Measurements from ENCODE around the gene DNAJC2.

- TF ChIP-seq, protein P1, sequence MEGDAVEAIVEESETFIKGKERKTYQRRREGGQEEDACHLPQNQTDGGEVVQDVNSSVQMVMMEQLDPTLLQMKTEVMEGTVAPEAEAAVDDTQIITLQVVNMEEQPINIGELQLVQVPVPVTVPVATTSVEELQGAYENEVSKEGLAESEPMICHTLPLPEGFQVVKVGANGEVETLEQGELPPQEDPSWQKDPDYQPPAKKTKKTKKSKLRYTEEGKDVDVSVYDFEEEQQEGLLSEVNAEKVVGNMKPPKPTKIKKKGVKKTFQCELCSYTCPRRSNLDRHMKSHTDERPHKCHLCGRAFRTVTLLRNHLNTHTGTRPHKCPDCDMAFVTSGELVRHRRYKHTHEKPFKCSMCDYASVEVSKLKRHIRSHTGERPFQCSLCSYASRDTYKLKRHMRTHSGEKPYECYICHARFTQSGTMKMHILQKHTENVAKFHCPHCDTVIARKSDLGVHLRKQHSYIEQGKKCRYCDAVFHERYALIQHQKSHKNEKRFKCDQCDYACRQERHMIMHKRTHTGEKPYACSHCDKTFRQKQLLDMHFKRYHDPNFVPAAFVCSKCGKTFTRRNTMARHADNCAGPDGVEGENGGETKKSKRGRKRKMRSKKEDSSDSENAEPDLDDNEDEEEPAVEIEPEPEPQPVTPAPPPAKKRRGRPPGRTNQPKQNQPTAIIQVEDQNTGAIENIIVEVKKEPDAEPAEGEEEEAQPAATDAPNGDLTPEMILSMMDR (IDR thresholded peaks at IDR 0.05) = no peak
- TF ChIP-seq POLR2A (IDR thresholded peaks at IDR 0.05) = no peak
- no peak for TF ChIP-seq POLR2AphosphoS5 (IDR thresholded peaks at IDR 0.05)
Observed at GRCh38 chr7:103341466-103341865, 3.1 kb downstream of the DNAJC2 start.

Data from suprapubic skin (tissue), 4 donors.